NCI-H2081 (cell line): ENCODE results near the gene CENPM.
"Not testable (repeated sequence)": the region's sequence is repeated elsewhere in the genome, so short reads cannot be mapped to it uniquely, and the experiment has no call there.

Experiments used
- DNase-seq, 2 experiments: peaks; one replicate each; lab custom pipeline; 2025; lab: John Stamatoyannopoulos, UW

Gene CENPM

DNA sequence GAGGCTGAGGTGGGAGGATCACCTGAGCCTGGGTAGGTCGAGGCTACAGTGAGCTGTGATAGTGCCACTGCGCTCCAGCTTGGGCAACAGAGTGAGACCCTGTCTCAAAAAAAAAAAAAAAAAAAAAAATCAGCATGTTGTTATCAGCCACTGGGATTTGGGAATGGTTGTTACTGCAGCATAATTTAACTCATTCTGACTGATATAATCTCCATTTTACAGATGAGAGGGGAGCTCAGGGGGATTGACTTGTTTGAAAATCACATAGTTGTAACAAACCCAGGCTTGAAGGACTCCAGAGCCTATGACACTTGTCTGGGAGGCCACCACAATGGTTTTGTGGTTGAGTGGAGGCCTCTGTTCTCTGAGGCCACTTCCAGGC is 19.3 kb upstream of the CENPM start:
- DNase-seq, result no peak

DNA sequence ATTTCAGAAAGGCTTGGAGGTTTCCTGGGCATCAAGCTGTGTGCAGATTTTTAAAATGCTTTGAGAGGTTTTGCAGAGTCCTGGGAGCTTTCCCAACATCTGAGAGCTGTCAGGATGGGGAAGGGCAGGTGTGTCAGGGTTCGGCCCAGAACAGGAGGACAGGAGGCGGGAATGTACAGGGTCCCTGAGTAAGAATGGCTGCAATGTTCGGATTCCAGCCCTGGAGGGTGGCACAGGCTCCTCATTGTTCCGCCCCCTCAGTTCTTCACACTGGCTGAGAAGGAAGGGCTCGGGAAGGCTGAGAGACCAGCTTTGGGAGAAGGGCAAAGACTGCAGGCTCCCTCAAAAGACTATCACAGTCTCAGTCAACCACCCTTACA is 17.1 kb upstream of the CENPM start:
- no peak for DNase-seq

DNA sequence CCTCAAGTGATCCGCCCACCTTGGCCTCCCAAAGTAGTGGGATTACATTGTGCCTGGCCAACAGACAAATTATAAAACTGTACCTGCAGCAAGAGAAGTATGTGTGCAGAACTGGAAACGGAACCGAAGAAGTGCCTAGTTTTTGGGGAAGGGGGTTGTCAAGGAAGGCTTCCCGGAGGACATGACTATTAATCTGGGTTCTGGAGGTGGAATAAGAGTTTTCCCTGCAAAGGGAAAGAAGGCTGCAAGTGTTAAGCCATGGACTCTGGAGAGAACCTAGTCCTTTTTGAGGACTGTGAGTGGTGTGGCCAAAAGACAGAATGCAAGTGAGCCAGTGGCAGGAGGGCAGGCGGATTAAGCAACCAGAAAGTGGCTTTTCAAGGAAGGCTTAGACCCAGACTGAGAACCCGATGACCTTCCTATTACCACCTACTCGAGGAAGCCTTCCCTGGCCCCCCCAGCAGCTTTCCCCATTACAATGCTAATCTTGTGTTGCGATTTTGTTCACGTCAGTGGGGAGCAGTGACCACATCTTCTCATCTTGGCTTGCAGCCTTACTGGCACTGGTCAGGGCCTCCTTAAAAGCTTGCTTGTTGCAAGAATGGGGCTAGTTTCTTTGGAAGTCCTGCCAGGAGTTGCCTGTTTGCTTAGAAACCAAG is 16.6 kb upstream of the CENPM start:
- no peak for DNase-seq

DNA sequence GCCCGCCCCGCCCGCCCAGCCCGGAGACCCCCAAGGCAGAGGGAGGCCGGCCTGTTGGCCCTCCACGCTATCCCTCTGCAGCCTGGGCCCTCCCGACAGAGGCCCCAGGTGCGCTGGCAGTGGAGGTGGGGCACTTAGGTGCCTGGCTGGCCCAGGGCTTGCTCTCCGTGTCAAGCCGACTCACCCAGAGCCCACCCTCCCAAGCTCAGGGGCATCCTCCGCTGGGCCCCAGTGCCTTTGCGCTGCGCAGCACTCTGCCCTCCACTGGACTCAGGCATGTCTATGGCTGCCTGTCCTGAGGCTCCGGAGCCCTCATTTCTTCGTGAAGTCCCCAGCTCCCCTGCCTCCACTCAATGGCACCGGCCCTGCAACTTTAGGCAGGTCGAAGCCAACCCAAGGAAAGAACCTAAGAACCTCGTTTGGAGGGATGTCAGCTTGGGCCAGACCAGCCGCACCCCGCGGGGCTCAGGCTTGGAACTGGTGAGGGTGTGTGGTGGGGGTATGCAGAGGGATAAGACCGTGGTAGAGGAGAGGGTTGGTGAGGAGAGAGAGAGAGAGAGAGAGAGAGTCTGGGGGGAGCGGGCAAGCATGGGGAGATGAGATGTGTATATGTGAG is 11.1 kb upstream of the CENPM start:
- no peak for DNase-seq

DNA sequence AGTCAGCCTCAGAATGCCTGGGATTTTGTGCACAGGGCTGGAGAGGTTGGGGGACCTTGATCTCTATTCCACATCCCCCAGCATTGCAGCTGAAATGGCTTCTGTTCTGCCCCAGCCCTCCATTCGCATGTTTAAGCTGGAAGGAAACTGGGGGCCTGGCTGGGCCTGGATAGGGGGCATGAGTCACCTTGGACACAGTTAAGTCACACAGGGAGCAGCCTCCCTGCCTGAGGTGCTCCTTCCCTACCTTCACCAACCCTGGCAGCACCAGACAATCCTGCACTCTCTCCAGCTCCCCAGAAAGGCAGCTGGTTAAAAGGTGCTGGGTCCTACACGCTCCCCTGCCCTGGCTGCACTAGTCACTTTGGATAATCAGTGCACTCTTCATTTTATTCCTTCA is 5.8 kb upstream of the CENPM start:
- no peak for DNase-seq

DNA sequence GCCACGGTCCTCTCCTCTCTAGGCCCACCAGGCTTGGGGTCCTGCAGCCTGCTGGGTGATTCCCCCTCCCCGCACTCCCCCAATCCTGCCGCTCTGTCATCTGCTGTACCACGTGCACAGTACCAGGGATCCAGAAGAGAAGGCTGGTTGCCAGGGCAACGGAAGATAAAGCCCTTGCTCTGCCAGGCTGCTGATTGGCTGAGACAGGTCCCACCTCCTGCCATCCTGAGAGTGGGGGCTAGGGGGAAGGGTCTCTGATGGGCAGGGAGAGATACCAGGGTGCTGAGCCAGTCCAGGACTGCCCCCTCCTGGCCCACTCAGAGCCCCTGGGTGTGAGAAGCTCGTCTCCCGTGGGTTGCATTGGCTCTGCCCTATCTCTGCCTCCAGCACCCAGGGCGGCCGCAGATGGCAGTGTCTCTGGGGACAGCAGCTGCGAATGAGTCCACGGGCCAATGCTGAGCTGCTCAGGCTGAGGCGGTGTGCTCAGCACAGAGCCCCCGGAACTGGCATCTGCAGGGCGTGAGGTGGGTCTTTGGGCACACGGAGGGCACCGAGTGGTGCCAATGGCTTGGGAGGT is 5.0 kb upstream of the CENPM start, which contains the start of gene SMIM45:
SMIM45 (plus strand) TSS at position 253 of the 577 bp plus-strand sequence.
- peak in 1 of 2 experiments; percentile 16 for DNase-seq

DNA sequence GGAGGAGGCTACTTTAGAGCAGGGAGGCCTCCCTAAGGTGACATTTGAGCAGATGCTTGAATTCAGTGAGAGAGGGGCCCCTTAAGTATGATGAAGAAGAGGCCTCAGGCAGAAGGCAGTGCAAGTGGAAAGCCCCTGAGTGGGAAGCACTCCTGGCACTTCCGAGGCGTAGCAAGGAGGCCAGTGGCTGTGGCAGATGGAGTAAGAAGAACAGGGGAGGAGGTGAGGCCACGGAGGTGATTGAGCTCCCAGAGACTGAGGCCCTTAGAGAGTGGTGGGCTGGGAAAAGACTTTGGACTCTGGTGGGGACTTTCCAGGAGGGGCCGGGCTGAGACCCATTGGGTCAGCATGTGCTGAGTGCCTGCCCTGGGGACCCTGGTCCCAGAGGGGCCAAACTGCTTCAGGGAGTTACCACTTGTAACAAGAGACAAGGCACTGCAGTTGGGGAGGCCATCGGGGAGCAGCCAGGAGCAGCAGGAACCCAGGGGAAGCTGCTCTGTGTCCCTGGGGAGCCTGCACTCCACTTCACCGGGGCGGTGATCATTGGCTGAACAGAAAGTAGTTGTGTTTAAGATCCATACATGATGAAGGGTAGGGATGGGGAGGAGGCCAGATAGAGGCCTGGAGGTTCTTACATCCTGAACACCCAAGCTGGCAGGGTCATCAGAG is 2.5 kb upstream of the CENPM start:
- DNase-seq, result no peak

DNA sequence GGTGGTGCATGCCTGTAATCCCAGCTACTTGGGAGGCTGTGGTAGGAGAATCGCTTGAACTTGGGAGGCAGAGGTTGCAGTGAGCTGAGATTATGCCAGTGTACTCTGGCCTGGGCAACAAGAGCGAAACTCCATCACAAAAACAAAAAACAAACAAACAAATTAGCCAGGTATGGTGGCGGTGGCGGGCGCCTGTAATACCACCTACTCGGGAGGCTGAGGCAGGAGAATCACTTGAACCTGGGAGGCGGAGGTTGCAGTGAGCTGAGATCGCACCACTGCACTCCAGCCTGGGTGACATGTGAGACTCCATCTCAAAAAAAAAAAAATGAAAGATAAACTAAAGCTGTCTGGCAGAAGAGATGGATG is 2.0 kb upstream of the CENPM start:
- not testable (repeated sequence) for DNase-seq

DNA sequence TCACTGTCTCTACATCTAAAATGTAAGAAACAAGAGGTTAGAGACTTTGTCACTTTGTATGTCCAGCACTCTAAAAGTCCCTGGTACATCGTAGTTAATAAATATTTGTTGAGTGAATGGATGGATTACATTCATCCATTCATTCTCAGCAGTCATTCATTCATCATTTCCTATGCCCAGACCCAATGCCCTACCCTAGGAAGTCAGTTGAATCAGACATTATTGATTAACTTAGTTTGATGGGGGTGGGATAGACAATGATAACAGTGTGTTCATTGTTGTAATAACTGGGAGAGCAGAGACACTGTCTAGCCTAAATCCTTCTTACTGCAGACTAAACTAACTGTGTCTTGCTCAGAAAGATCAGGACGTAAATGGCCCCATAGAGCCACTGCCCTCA is 1.2 kb upstream of the CENPM start:
- no peak for DNase-seq

DNA sequence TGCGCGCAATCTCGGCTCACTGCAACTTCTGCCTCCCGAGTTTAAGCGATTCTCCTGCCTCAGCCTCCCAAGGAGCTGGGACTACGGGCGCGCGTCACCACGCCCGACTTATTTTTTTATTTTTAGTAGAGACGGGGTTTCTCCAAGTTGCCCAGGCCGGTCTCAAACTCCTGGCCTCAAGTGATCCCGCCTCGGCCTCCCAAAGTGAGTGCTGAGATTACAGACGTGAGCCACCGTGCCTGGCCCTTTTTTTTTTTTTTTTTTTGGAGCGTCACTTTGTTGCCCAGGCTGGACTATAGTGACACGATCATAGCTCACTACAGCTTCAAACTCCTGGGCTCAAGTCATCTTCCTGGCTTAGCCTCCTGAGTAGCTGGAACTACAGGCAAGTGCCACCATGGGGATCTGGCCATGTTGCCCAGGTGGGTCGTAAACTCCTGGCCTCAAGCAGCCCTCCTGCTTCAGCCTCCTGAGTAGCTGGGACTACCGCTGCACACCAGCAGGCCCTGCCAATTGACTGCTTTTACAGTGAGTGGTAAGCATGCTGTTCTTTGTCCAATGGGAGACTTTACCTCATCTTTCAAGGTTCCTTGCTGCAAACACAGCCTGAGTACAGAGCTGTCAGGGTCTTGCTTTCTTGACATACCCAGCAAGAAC is 600 bp upstream of the CENPM start:
- DNase-seq, result no peak

DNA sequence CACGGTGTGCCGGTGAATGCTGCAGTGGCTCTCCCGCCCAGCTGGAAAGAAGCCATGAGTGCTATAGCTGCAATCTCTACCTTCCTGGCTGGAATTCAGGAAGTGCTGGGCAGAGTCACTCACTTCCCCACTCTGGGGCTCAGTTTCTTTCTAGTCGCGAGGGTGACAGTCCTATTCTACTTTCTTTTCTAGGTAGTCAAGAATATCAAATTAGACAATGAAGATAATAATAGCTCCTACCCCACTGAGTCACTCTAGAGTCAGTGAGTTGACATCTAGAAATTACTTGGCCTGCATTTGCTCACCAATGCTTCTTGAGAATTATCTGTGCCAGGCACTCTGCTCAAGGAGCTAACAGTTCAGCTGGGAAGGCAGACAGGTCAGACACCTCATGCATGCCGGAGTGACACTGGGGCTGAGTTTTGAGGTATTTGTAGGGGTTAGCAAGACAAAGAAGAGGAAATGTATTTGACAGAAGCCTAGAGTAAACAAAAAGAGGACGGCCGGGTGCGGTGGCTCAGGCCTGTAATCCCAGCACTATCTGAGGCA is 3.2 kb downstream of the CENPM start:
- DNase-seq, result peak in 1 of 2 experiments; percentile 11

DNA sequence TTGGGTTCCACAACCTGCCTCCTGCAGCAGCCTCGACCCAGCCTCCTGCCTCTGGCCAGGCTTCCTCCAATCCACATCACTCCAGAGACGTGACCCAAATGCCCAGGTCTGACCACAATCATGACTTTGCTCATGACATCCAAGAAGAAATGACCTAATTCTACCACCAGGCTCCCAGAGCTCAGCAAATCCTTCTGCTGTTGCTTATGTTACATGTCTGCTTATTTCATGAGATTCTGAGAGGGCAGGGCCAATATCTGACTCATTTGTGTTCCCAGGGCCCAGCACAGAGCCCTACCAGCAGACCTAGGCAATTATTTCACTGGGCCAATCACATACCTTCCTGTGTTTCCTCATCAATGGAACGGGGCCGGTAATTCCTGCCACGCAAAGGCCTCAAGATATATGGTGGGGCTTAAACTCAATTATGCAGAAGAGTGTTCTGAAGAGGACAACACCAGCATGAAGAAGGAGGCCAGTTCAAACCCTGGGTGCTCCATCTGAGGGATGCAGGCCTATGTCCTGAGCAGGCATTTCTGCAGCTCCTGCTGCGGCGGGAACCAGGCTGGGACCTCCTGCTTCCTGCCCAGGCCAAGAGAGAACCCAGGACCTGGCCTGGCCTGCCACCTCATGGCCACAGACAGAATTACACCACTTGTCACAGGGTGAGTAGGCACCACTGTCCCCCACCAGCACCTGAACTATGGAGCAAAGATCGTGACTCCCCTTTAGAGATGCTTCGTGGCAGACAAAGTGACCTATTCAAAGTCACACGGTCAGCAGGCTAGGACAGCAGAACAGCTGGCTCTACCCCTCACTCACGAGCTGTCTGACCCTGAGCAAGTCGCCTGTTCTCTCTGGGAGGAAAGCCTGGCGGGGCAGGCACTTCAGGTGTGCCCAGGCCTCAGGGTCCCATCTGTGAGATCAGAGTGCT is 5.9 kb downstream of the CENPM start:
- DNase-seq, result peak; percentile 42 to 50

DNA sequence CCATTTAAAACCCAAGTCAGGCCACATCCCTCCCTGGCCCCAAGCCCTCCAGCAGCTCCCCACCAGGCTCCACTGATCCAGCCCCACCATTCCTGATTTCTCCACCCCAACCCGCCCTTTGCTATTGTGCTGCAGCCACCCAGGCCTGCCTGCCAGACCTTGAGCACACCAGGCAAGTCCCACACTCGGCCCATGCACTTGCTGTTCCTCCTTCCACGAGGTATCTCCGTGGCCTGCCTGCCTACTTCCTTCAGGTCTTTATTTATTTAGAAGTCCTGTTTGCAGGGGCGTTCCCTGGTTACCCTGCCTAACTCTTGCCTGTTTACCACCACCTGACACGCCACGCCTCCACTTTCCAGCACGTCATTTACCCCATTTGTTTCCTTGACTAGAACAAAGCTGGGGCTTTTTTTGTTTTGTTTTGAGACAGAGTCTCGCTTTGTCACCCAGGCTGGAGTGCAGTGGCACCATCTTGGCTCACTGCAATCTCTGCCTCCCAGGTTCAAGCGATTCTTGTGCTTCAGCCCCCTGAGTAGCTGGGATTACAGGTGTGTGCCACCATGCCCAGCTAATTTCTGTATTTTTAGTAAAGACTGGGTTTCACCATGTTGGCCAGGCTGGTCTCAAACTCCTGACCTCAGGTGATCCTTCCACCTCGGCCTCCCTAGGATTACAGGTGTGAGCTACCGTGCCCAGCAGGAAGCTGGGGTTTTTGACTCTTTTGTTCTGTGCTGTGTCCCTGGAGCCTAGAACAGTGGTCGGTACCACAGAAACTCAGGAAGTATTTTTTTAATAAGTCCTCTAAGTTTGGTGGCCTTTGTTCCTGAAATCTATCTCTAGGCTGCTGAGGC is 6.7 kb downstream of the CENPM start:
- peak; percentile 15 to 40 for DNase-seq

DNA sequence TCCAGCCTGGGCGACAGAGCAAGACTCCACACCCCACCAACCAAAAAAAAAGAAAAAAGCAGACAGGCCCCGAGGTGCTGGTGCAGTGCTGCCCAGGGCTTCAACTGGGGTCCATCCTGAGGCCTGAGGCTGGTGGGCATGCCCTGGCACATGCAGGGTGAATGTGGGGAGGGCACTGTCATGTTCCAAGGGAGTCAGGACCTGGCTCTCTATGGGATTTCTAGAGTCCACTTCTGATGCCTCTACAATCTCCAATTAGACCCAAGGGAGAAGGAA is 10.1 kb downstream of the CENPM start:
- DNase-seq, result no peak

DNA sequence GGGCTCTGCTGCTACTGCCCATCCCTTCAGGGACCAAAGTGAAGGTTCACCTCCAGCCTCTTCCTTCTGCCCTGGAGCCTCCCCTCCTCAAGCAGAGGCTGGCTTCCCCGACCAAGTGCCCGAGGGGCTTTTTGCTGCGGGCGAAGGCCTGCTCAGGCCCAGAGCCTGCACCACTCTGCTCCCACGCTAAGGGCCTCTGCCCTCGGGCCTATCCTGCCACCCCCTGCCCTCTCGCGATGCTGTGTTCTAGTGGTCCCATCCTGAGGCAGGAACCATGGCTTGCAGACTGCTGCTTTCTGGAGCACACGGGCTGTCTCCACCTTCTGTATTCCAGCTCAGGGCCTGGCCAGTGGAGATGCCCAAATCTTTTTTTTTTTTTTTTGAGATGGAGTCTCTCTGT is 11.4 kb downstream of the CENPM start:
- DNase-seq, result no peak

DNA sequence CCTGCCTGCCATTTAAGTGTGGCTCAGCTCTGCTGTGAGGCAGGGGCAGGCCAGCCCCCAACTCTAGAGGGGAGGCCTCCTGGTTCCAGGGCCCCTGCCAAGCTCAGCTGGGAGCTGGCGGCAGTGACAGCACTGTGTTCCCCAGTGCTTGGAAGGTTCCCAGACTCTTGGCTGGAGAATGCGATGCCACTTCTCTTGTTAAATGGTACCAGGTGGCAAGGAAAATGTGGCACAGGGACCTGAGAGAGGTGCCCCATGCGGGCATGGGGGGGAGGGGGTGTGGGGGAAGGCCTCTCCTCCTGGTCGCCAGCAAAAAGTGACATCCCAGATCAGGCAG is 12.0 kb downstream of the CENPM start:
- DNase-seq, result peak in 1 of 2 experiments; percentile 13

DNA sequence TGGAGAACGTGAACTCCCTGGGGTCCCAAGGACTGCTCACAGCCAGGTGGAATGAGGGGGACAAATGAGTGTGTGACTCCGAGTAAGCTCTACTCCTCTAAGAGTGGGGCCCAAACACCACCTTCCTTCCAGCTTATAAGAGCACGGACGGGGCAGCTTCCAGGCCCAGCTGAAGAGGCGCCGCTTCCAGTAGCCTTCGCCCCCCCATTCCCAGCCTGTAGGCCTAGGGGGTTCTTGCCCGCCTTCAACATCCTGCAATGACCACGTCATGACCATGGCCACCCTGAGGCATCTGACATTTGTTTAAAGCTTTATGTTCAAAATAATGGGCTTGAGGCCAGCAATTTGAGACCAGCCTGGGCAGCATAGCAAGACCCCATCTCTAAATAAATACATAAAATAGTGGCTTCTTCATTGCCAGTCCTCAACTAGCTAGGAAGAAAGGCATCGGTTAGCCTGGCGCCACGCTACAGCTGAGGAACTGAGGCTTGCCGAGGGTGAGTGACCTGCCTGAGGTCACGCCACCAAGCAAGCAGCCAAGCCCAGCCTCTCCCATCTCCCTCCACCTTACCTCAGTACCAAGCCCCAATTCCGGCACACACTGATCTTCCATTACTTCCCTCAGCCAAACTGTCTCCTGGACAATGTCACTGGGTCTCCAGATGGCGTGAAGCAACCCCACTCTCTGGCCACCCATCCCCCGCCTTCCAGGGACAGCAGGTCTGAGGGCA is 12.5 kb downstream of the CENPM start:
- DNase-seq, result no peak

DNA sequence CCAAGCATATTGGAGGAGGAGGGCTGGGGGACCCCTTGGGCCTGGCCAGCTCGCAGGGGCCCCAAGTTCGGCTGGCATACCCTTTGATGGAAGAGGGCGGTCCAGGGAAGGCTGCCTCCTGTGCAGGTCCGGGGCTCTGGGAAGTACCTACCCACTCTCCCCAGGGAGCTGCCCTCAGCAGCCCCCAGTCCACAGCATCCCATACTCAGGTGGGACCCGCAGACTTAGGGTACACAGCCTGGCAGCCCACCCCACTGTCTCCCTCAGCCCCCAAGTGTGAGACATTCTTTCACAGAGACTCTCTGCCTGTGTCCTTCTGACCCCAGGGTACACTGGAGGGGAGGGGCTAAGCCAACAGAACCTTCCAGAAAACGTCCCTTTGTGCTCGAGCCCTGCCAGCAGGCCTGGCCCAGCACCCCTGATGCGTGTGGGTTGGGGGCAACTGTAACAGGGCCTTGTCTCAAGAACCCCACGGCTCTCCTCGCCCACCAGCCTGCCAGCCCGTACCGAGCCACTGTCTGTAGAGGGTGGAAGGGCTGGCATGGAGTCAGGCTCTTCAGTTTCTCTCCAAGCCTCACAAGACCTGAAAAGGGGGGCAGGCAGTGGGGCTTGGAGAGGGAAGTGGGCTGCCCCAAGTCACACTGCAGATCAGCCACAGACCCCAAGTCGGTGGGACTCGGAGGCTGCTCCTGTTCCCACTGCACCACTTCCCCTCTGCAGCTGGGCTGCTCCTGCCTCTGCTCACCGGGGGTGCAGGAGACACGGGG is 13.4 kb downstream of the CENPM start:
- DNase-seq, result no peak

DNA sequence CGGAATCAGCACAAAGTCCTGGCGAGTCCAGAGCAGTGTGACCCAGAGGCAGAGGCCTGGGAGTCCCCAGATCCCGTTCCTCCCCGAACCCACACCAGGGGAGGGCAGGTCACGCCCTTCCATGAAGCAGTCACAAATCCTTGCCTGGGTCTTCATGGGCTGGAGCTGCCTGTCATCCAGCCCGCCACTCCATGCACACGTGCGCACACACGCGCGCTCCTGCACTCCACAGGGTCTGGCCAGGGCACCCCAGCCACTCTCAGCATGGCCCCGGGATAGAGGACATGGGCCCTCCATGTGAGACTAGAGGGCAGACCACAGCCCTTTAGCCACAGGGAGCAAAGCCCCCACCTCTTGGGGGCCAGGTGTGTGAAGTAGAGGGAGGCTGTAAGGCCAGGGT is 14.6 kb downstream of the CENPM start:
- DNase-seq, result no peak
